Sigmoid colon (tissue), 7 donors: ENCODE results near the gene CACNA1D. TPM values are rescaled to one million over a fixed set of nuclear protein-coding genes. Genes with fewer than 3 reads are reported as not detected.

Experiments
- DNase-seq: peaks from one replicate; pipeline ENCODE4 v3.0.0-alpha.2; 2019
- H3K27ac ChIP-seq, 4 donors: fragments of 200-600 bp; sonication (generic); one replicate each; pipeline ENCODE4 v1.5.1; 2016 to 2019; ENCODE audit warnings: mild to moderate bottlenecking in 1 of 4
- H3K27me3 ChIP-seq, 3 donors: fragments of 200-600 bp; sonication (generic); one replicate each; pipeline ENCODE4 v1.5.1; 2019; ENCODE audit warnings: mild to moderate bottlenecking in 1 of 3
- H3K36me3 ChIP-seq, 4 donors: fragments of 200-600 bp; sonication (generic); one replicate each; pipeline ENCODE4 v1.5.1; 2016 to 2019
- H3K4me1 ChIP-seq, 4 donors: fragments of 200-600 bp; sonication (generic); one replicate each; pipeline ENCODE4 v1.5.1; 2017 to 2019
- H3K4me3 ChIP-seq, 4 donors: fragments of 200-600 bp; sonication (generic); one replicate each; pipeline ENCODE4 v1.5.1; 2017 to 2019; ENCODE audit warnings: mild to moderate bottlenecking in 2 of 4, moderate library complexity in 1 of 4
- H3K9me3 ChIP-seq, 4 donors: fragments of 200-600 bp in 3 of 4; sonication (generic) in 3 of 4; one replicate each; pipeline versions ENCODE4 v1.5.1 to v1.6.1; 2013 to 2019
- CTCF ChIP-seq, 4 experiments: fragments of 450-650 bp in 3 of 4; fragments of 200-600 bp in 1 of 4; IDR thresholded peaks; one replicate each; pipeline ENCODE4 v1.5.1; 2016 to 2019; ENCODE audit warnings: antibody characterized with exemption in 4 of 4, mild to moderate bottlenecking in 3 of 4, moderate library complexity in 2 of 4
- EP300 ChIP-seq, 4 donors: sonication (generic); formaldehyde crosslinking; IDR thresholded peaks; one replicate each; pipeline ENCODE4 v1.6.1; 2017; ENCODE audit warnings: antibody characterized with exemption in 4 of 4
- POLR2A ChIP-seq, 2 donors: fragments of 450-650 bp; IDR thresholded peaks; one replicate each; pipeline ENCODE4 v1.6.1; 2016; ENCODE audit warnings: antibody characterized with exemption in 2 of 2, mild to moderate bottlenecking in 2 of 2, moderate library complexity in 2 of 2
- POLR2AphosphoS5 ChIP-seq, 4 donors: sonication (generic); formaldehyde crosslinking; IDR thresholded peaks; one replicate each; pipeline ENCODE4 v1.6.1; 2017; ENCODE audit warnings: antibody characterized with exemption in 4 of 4
- WGBS, 2 donors: extraction: QIAGEN DNeasy Blood & Tissue Kit; methylation state at CpG; one replicate each; pipeline ENCODE4 v1.1.7; 2013; 5-methylcytosine and 5-hydroxymethylcytosine counted together
- intact Hi-C: fragments of 100-400 bp; cut with DNase I; formaldehyde crosslinking; loops from one replicate; pipeline ENCODE4 v1.15.1; 2023
- polyA plus RNA-seq, 3 donors: library from polyadenylated mRNA; stranded (reverse); fragments of 200-250 nt; gene quantifications; one replicate each; pipeline ENCODE4 v1.2.3, GENCODE V29; 2013
- total RNA-seq, 4 donors: library from RNA; depleted of rRNA; stranded (reverse); fragments of >200 nt; gene quantifications; one replicate each; pipeline ENCODE4 v1.1.0, GENCODE V29; 2016
- donor health status: healthy with polysubstance abuse.
- donor health status: Bipolar disorder and iron deficiency.
- donor health status: healthy.

The CACNA1D gene
- total and polyA plus RNA-seq, 7 donors: 1.2 to 9.7 (median 4.8) TPM

GRCh38 chr3:53551324-53551723, 56.9 kb downstream of the CACNA1D start:
- DNase-seq: no peak
- H3K4me1 ChIP-seq: peaks cover 0 to 22% (median 17%) of the 10 kb centered on the region in 4 donors
- intact Hi-C loops: loop anchor here (5.0 kb wide), 1 partner anchor 49 kb away; no protein-coding TSS in a partner anchor
- WGBS, 2 donors: 82 to 89% methylated on average over 7 of the region's 7 CpGs
- H3K27ac ChIP-seq: no peak overlapping the region
- no peak overlapping the region for H3K4me3 ChIP-seq
- no peaks in the 10 kb centered on the region for H3K9me3 ChIP-seq
- no peaks in the 10 kb centered on the region for H3K36me3 ChIP-seq
- no peaks in the 10 kb centered on the region for H3K27me3 ChIP-seq
- TF ChIP-seq EP300 (IDR thresholded peaks at IDR 0.05) (no peak), POLR2AphosphoS5 (IDR thresholded peaks at IDR 0.05) (no peak), POLR2A (IDR thresholded peaks at IDR 0.05) (no peak), CTCF (IDR thresholded peaks at IDR 0.05) (no peak)

DNA sequence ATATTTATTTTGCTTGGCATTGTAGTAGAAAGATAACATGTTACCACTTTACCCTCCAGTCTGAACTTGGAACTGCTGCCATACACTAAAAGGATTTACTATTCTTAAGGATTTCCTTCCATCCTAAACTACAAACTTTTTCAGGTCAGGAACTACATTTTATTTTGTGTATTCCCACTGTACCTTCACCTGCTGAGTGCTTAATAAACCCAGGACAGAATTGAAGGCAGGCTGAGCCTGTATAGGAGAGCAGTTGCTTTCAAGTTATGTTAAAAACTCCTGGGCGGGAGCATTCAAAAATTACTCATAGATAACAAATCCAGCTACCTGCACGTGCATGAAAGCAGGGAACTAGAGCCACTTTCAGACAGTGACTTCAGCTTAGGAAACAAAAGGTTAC, 58.3 kb downstream of the CACNA1D start:
- TF ChIP-seq POLR2AphosphoS5 (IDR thresholded peaks at IDR 0.05) (no peak), POLR2A (IDR thresholded peaks at IDR 0.05) (no peak), EP300 (IDR thresholded peaks at IDR 0.05) (no peak), CTCF (IDR thresholded peaks at IDR 0.05) (no peak)
- no peak for DNase-seq
- H3K27me3 ChIP-seq: no peaks in the 10 kb centered on the region
- no peak overlapping the region for H3K4me3 ChIP-seq
- intact Hi-C loops: loop anchor here (5.0 kb wide), 1 partner anchor 50 kb away; no protein-coding TSS in a partner anchor
- no peaks in the 10 kb centered on the region for H3K36me3 ChIP-seq
- H3K4me1 ChIP-seq: peaks cover 0 to 20% (median 12%) of the 10 kb centered on the region in 4 donors
- no peaks in the 10 kb centered on the region for H3K9me3 ChIP-seq
- H3K27ac ChIP-seq: no peak overlapping the region
- WGBS, 2 donors: 67 to 72% methylated on average over 2 of the region's 2 CpGs

DNA sequence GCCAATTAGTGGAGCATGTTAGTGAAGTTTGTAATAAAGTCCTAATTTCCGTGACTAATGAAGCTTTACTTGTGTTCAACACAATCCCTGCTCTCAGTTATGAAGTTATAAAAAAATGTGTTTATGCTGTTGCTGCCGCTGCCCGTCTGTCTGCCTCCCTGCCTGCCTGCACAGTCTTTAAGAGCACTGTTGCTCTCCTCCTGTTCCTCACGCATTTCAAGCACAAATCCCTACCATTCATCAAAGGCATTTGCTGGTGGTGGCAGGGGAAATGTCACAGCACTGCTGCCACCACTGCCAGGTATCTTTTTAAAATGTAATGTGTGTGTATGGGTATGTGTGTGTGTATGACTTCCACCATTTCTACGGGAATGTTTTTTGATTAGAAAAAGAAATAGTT, 58.8 kb downstream of the CACNA1D start:
- DNase-seq: no peak
- 74 to 85% methylated on average over 5 of the region's 5 CpGs for WGBS, 2 donors
- intact Hi-C loops: loop anchor here (5.0 kb wide), 1 partner anchor 51 kb away; no protein-coding TSS in a partner anchor
- H3K4me3 ChIP-seq: no peak overlapping the region
- H3K9me3 ChIP-seq: no peaks in the 10 kb centered on the region
- H3K4me1 ChIP-seq: peaks cover 0 to 20% (median 12%) of the 10 kb centered on the region in 4 donors
- no peaks in the 10 kb centered on the region for H3K36me3 ChIP-seq
- H3K27me3 ChIP-seq: no peaks in the 10 kb centered on the region
- no peak overlapping the region for H3K27ac ChIP-seq
- TF ChIP-seq EP300 (IDR thresholded peaks at IDR 0.05): no peak
- no peak for TF ChIP-seq POLR2A (IDR thresholded peaks at IDR 0.05)
- TF ChIP-seq CTCF (IDR thresholded peaks at IDR 0.05): no peak
- no peak for TF ChIP-seq POLR2AphosphoS5 (IDR thresholded peaks at IDR 0.05)

GRCh38 chr3:53554559-53555067, 60.2 kb downstream of the CACNA1D start:
- TF ChIP-seq POLR2AphosphoS5 (IDR thresholded peaks at IDR 0.05) (no peak), EP300 (IDR thresholded peaks at IDR 0.05) (no peak), CTCF (IDR thresholded peaks at IDR 0.05) (no peak), POLR2A (IDR thresholded peaks at IDR 0.05) (no peak)
- WGBS, 2 donors: 88 to 94% methylated on average over 4 of the region's 4 CpGs
- peaks cover 0 to 20% (median 12%) of the 10 kb centered on the region in 4 donors for H3K4me1 ChIP-seq
- no peak for DNase-seq
- H3K36me3 ChIP-seq: no peaks in the 10 kb centered on the region
- no peaks in the 10 kb centered on the region for H3K27me3 ChIP-seq
- H3K27ac ChIP-seq: no peak overlapping the region
- H3K9me3 ChIP-seq: no peaks in the 10 kb centered on the region
- no peak overlapping the region for H3K4me3 ChIP-seq
- intact Hi-C loops: loop anchor here (5.0 kb wide), 1 partner anchor 52 kb away; no protein-coding TSS in a partner anchor
